ENCODE measurements around the gene TMEM72.

The TMEM72 gene

GRCh38 chr10:44890696-44891563 lies 20.2 kb upstream of the TMEM72 start:
- no peak for DNase-seq

GRCh38 chr10:44891721-44892120 lies 19.4 kb upstream of the TMEM72 start:
- no peak for DNase-seq

DNA sequence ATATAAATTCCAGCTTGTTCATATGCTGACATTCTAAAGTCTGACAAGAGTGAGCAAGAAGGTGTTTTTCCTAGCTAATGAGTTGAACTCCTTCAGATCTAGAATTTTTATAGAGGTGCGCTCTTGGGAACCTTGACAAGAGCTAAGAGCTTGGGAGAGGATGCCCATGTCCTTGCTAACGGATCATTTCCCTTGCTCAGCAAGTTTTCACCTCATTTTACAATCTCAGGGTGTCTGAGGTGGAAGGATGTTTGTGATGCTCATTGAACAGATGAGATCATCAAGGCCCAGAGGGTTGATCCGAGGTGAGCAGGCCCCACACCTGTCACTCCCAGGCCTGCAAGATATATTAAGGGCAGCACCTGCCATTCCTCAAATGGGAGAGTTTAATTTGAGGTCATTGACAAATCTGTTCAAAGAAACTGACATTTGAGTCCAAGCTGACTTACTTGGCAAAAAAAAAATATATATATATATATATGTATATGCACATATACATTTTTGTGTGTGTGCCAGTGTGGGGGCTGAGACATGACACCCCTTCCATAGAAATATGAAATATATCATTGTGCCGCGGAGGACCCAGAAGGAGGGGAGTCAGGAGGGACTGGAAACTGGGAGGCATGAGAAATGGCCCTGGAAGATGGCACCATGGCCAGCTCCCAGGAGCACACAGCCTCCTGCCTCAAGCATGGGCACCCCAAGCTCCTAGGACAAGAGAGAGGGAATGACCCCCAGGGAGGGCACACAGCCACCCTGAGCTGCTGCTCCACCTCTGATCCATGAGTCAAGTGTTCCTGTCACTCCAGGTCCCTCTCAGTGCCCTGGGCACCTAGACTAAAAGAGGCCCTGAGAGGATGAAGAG lies 17.3 kb upstream of the TMEM72 start:
- DNase-seq = no peak

DNA sequence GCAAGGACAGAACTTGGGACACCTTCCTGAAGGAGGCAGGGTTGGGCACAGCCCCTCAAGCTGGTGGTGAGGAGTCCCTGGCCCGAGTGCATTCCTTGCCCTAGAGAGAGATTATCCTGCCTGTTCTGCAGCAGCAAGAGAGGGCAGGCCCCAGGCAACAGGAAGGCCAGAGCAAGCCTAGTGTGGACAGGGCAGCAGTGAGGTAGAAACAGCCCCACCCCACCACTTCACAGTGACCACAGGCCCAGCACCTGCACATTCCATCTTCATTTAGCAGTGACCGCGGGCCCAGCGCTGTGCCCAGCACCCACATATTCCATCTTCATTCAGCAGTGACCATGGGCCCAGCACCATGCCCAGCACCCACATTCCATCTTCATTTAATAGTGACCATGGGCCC lies 16.4 kb upstream of the TMEM72 start:
- no peak for DNase-seq

- DNase-seq = no peak
These were observed 15.9 kb upstream of the TMEM72 start for GRCh38 chr10:44895280-44895679.

DNA sequence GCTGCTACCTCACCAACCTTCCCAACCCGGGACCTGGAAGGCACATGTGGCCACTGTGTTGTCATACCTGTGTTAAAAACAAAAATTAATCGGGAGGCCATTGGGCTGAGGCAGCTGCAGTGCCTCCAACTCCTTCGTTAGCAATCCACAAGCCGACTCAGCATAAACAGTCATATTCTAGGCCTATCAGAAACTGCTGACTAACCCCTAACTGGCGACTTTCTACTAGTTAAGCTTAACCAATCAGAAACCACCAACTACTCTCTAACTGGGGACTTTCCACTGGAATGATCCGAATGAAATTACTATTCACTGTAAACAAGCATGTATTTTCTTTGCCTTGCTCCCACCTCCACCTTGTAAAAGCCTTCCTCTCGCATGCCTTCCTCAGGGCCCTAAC lies 14.1 kb upstream of the TMEM72 start:
- DNase-seq = no peak

GRCh38 chr10:44898665-44899064 lies 12.5 kb upstream of the TMEM72 start:
- DNase-seq = no peak

DNA sequence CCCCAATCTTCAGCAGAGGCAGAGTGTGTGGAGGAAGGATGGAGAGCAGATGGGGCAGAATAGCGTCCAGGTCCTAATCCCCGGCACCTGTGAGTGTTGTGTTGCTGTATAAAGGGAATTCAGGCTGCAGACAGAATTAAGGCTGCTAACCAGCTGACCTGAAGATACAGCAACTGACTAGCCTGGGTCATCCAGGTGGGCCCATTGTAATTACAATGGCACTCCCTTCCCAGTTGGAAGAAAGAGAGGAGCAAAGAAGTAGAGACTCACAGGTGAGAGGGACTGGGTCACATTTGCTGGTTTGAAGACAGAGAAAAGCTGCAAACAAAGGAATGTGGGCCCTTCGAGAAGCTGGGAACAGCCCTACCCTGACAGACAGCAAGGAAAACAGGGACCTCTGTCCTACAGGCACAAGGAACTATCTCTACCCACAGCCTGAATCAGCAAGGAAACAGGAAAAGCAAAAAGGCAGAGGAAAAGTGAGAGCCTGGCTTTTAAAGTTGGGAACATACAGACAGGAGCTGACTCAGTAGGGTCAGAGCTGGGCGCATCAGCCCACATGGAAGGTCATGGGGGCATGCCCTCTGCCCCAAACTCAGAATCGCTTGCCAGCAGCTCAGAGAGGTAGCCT lies 11.6 kb upstream of the TMEM72 start:
- DNase-seq = no peak

DNA sequence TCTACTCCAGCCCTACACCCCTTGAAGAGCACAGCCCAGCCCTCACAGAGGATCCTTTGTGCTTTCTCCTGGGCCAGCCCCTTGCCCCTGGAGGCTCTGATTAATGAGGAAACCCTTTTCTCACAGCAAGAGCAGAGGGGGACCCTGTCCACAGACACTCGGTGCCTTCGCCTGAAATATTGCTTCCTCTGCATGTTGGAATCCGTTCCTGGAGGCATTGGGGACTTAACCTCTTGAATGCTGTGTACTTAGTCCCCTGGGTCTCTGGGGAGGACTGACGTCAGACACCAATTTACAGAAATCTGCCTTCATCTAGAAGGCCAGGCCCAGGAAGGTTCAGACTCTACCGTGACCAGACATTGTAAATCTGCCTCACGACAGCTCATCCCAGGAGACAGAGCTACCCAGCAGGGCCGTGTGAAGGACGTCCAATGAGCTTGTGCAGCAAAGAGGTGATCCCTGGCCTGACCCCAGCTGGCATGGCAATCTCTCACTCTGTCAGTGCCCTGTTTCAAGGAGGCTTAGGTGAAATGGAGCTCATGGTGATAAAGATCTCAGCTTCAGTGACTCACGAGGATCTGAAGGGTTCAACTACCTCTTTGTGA lies 8.1 kb upstream of the TMEM72 start:
- DNase-seq = no peak

- no peak for DNase-seq
These were observed 4.7 kb upstream of the TMEM72 start for GRCh38 chr10:44906486-44906885.

DNA sequence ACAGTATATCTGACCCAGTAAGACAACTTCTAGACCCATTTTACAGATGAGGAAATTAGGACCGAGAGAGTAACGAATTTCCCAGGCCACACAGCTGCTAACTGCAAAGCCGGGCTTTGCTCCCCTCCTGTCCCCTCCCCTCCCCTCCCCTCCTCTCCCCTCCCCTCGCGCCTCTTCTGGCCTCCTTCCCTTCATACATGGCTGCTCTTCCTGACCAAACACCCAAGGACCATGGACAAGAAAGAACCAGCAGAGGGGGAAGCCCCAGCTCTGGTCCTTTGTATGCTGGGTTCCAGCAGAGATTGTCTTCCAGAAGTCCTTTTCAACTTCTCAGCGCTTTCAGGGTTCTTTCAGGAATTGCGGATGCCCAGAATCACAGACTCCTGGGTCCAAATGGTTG lies 3.6 kb upstream of the TMEM72 start:
- no peak for DNase-seq

DNA sequence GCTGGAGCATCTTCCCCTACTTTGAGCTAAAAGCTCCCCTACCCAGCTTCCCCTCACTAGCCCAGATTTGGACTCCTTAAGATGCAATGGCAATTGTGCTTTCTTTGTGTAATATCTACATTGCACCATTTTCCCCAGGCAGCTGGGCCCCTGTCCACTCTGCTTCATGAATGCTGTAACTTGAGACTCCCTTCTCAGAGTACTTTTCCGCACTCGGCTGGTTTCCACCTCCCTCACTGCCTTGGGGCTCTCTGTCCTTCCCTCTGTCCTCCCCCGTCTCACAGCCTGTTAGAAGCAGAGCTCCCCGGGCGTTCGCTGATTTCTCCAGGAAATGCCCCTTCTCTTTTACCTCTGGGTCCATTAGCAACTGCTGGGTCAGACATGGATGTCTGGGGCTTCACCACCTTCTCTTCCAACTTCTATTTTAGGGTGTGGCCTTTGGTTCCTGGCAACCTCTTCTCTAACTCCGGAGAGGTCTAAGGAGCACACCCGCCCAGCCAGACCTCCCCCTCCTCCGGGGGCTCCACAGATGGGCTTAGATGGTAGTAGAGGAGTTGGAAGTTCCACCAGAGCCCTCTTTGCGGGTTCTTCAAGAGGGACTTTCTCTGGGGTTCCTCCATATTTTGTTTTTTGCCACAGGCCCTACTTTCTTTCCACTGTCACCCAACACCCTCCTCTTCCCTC lies 2.9 kb upstream of the TMEM72 start:
- DNase-seq = no peak

- no peak for DNase-seq
These were observed 2.1 kb upstream of the TMEM72 start for GRCh38 chr10:44908936-44909630.

DNA sequence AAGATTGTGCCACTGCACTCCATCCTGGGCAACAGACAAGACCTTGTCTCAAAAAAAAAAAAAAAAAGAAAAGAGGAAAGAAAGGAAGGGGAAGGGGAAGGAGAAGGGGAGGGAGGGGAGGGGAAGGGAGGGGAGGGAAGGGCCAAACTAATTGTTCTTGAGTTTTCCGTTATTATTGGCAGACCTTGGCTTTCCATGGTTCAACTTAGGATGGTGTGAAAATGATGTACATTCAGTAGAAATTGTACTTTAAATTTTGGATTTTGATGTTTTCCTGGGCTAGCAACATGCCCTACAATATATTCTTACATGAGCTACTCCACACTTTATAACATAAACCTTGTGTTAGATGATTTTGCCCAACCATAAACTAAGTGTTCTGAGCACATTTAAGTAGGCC lies 1.2 kb upstream of the TMEM72 start:
- DNase-seq = no peak

GRCh38 chr10:44910602-44911001 lies 535 bp upstream of the TMEM72 start:
- DNase-seq = no peak

- no peak for DNase-seq
These were observed 814 bp downstream of the TMEM72 start for GRCh38 chr10:44911951-44912350.

GRCh38 chr10:44913350-44914081 lies 2.4 kb downstream of the TMEM72 start:
- peak in 4 of 6 experiments; percentile 53 to 71 (median 54) for DNase-seq

- DNase-seq = no peak
These were observed 3.8 kb downstream of the TMEM72 start for GRCh38 chr10:44914891-44915290.

- no peak for DNase-seq
These were observed 5.3 kb downstream of the TMEM72 start for GRCh38 chr10:44916429-44916828.

GRCh38 chr10:44917848-44918247 lies 6.7 kb downstream of the TMEM72 start:
- no peak for DNase-seq

- DNase-seq = no peak
These were observed 9.1 kb downstream of the TMEM72 start for GRCh38 chr10:44920252-44920651.

Data from stimulated activated naive CD4-positive, alpha-beta T cell (primary cell).